GM23338 (cell line): ENCODE results near the gene LIPA. TPM values are rescaled to one million over a fixed set of nuclear protein-coding genes. Genes with fewer than 3 reads are reported as not detected.

ENCODE experiments used
- ATAC-seq: fragments of 200-7000 bp; cut with Tn5 transposase; 3 replicates; pipeline ENCODE4 v1.9.1; 2020
- DNase-seq: peaks from one replicate; pipeline ENCODE4 v3.0.0-alpha.2; 2015; ENCODE audit warnings: low spot score
- H2AFZ ChIP-seq: fragments of 200-600 bp; sonication (generic); 2 replicates; pipeline ENCODE4 v1.8.0; 2016; ENCODE audit warnings: antibody characterized with exemption, mild to moderate bottlenecking, moderate library complexity
- H3F3A ChIP-seq: fragments of 200-600 bp; sonication (generic); replicated peaks from 2 replicates; pipeline ENCODE4 v1.8.0; 2017; ENCODE audit warnings: antibody characterized with exemption, mixed run types, low read depth
- H3K27ac ChIP-seq: fragments of 200-600 bp; sonication (generic); 2 replicates; pipeline ENCODE4 v1.6.1; 2016; ENCODE audit warnings: low read depth
- H3K27me3 ChIP-seq: fragments of 200-600 bp; sonication (generic); 2 replicates; pipeline ENCODE4 v1.8.0; 2016; ENCODE audit warnings: mild to moderate bottlenecking, mixed run types, moderate library complexity; ENCODE audit not compliant: insufficient read depth
- H3K36me3 ChIP-seq: fragments of 200-600 bp; sonication (generic); 2 replicates; pipeline ENCODE4 v1.8.0; 2016; ENCODE audit warnings: mild to moderate bottlenecking; ENCODE audit not compliant: insufficient read depth
- H3K4me1 ChIP-seq: fragments of 200-600 bp; sonication (generic); 2 replicates; pipeline ENCODE4 v1.8.0; 2016; ENCODE audit warnings: mild to moderate bottlenecking, moderate library complexity; ENCODE audit not compliant: insufficient read depth
- H3K4me2 ChIP-seq: fragments of 200-600 bp; sonication (generic); 2 replicates; pipeline ENCODE4 v1.7.1; 2017; ENCODE audit warnings: mixed run types
- H3K4me3 ChIP-seq: fragments of 200-600 bp; sonication (generic); 2 replicates; pipeline ENCODE4 v1.6.1; 2016; ENCODE audit warnings: mixed run types
- H3K79me2 ChIP-seq: fragments of 200-600 bp; sonication (generic); replicated peaks from 2 replicates; pipeline ENCODE4 v1.8.0; 2017; ENCODE audit warnings: mild to moderate bottlenecking; ENCODE audit not compliant: insufficient read depth
- H3K9me2 ChIP-seq: fragments of 200-600 bp; sonication (generic); 2 replicates; pipeline ENCODE4 v1.8.0; 2017; ENCODE audit not compliant: insufficient read depth
- H4K20me1 ChIP-seq: fragments of 200-600 bp; sonication (generic); replicated peaks from 2 replicates; pipeline ENCODE4 v1.8.0; 2017; ENCODE audit warnings: mild to moderate bottlenecking; ENCODE audit not compliant: insufficient read depth
- H3K27ac Mint-ChIP-seq: 2 replicates; pipeline ENCODE4 v1.8.0; 2020; ENCODE audit warnings: inconsistent platforms, mild to moderate bottlenecking, moderate library complexity, mixed read lengths
- H3K27me3 Mint-ChIP-seq: 3 replicates; pipeline ENCODE4 v1.8.0; 2022; ENCODE audit warnings: low read depth, mild to moderate bottlenecking, moderate library complexity, mixed read lengths, inconsistent platforms; ENCODE audit not compliant: insufficient read depth, poor library complexity
- H3K36me3 Mint-ChIP-seq: 3 replicates; pipeline ENCODE4 v1.8.0; 2021; ENCODE audit warnings: low read depth, mild to moderate bottlenecking, inconsistent platforms, moderate library complexity, mixed read lengths
- H3K4me1 Mint-ChIP-seq: 3 replicates; pipeline ENCODE4 v1.8.0; 2020; ENCODE audit warnings: mild to moderate bottlenecking, inconsistent platforms, mixed read lengths
- H3K4me3 Mint-ChIP-seq: 3 replicates; pipeline ENCODE4 v1.8.0; 2021; ENCODE audit warnings: moderate library complexity, mild to moderate bottlenecking, inconsistent platforms, mixed read lengths
- H3K9me3 Mint-ChIP-seq: 3 replicates; pipeline ENCODE4 v1.8.0; 2020; ENCODE audit warnings: moderate library complexity, mild to moderate bottlenecking, inconsistent platforms, mixed read lengths
- EZH2phosphoT487 ChIP-seq: fragments of 200-600 bp; sonication (generic); IDR thresholded peaks from one replicate; pipeline ENCODE4 v1.8.1; 2018; ENCODE audit warnings: antibody characterized with exemption; ENCODE audit not compliant: unreplicated experiment
- POLR2AphosphoS5 ChIP-seq: IDR thresholded peaks from 2 replicates; pipeline ENCODE4 v1.6.1; 2016; ENCODE audit warnings: antibody characterized with exemption, low read depth
- STAT1 ChIP-seq: IDR thresholded peaks from one replicate; pipeline ENCODE4 v1.6.1; 2016; ENCODE audit warnings: antibody characterized with exemption; ENCODE audit not compliant: unreplicated experiment
- polyA plus RNA-seq: library from polyadenylated mRNA; unstranded; fragments of >200 nt; fragmentation: Nextera tagmentation; extraction: Ambion mirVana; gene quantifications from 2 replicates; pipeline ENCODE4 v1.2.1, GENCODE V29; 2016
- total RNA-seq: library from RNA; depleted of rRNA; stranded (reverse); fragments of >200 nt; shearing (Covaris generic); gene quantifications from 2 replicates; pipeline ENCODE4 v1.2.3, GENCODE V29; 2014
- TF ChIP-seq, protein P1 (sequence below), 2 experiments: fragments of 200-600 bp in 1 of 2; sonication (generic) in 1 of 2; conservative IDR thresholded peaks; 2 replicates each; pipeline versions ENCODE4 v1.5.1 to v1.6.1; 2016 to 2017; ENCODE audit warnings: antibody characterized with exemption in 2 of 2, low read depth in 2 of 2, mild to moderate bottlenecking in 2 of 2, moderate library complexity in 1 of 2
- TF ChIP-seq, protein P2 (sequence below): IDR thresholded peaks from one replicate; pipeline ENCODE4 v1.6.1; 2018; ENCODE audit warnings: antibody characterized with exemption; ENCODE audit not compliant: unreplicated experiment

The LIPA gene
- total and polyA plus RNA-seq, 2 experiments from 2014 or later = 37.8 to 86.3 TPM

DNA sequence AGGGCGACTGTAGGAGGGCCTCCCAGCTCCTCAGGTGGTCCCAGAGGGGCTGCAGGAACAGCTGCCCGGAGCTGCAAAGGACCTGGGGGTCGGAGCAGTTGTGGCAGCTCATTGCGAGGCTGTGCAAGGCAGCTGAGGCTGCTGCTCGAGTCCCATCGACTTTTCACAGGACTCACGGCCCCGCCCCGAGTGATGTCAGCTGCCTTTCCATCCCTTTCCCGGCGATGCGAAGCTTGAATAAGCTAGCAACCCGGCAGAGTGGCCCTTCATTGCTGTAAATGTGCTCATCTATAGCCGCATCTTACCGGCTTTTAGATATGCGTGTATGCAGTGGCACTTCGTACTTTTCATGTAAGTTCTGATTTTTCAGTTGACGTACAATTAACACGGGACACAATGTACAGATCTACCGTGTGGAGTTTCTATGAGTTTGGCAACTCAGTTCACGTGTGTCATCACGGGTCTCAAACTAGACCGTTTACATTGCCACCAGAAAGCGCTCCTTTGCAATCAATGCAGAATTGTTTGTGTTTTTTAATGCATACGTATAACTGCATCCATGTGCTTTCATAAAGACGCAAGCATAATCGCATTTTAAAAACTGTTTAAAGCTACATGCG lies 44.3 kb downstream of the LIPA start, which contains the start of gene CH25H (continued):
- TF ChIP-seq EZH2phosphoT487 = no peak
- TF ChIP-seq POLR2AphosphoS5 = peak; percentile 40; the same call in 1 of the 2 replicates
- no peak for TF ChIP-seq STAT1
- TF ChIP-seq, protein P1, sequence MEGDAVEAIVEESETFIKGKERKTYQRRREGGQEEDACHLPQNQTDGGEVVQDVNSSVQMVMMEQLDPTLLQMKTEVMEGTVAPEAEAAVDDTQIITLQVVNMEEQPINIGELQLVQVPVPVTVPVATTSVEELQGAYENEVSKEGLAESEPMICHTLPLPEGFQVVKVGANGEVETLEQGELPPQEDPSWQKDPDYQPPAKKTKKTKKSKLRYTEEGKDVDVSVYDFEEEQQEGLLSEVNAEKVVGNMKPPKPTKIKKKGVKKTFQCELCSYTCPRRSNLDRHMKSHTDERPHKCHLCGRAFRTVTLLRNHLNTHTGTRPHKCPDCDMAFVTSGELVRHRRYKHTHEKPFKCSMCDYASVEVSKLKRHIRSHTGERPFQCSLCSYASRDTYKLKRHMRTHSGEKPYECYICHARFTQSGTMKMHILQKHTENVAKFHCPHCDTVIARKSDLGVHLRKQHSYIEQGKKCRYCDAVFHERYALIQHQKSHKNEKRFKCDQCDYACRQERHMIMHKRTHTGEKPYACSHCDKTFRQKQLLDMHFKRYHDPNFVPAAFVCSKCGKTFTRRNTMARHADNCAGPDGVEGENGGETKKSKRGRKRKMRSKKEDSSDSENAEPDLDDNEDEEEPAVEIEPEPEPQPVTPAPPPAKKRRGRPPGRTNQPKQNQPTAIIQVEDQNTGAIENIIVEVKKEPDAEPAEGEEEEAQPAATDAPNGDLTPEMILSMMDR (conservative IDR thresholded peaks at IDR 0.05; ENCODE audit: low read depth in 2 of 2) = no peak
- TF ChIP-seq, protein P2, sequence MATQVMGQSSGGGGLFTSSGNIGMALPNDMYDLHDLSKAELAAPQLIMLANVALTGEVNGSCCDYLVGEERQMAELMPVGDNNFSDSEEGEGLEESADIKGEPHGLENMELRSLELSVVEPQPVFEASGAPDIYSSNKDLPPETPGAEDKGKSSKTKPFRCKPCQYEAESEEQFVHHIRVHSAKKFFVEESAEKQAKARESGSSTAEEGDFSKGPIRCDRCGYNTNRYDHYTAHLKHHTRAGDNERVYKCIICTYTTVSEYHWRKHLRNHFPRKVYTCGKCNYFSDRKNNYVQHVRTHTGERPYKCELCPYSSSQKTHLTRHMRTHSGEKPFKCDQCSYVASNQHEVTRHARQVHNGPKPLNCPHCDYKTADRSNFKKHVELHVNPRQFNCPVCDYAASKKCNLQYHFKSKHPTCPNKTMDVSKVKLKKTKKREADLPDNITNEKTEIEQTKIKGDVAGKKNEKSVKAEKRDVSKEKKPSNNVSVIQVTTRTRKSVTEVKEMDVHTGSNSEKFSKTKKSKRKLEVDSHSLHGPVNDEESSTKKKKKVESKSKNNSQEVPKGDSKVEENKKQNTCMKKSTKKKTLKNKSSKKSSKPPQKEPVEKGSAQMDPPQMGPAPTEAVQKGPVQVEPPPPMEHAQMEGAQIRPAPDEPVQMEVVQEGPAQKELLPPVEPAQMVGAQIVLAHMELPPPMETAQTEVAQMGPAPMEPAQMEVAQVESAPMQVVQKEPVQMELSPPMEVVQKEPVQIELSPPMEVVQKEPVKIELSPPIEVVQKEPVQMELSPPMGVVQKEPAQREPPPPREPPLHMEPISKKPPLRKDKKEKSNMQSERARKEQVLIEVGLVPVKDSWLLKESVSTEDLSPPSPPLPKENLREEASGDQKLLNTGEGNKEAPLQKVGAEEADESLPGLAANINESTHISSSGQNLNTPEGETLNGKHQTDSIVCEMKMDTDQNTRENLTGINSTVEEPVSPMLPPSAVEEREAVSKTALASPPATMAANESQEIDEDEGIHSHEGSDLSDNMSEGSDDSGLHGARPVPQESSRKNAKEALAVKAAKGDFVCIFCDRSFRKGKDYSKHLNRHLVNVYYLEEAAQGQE = no peak

DNA sequence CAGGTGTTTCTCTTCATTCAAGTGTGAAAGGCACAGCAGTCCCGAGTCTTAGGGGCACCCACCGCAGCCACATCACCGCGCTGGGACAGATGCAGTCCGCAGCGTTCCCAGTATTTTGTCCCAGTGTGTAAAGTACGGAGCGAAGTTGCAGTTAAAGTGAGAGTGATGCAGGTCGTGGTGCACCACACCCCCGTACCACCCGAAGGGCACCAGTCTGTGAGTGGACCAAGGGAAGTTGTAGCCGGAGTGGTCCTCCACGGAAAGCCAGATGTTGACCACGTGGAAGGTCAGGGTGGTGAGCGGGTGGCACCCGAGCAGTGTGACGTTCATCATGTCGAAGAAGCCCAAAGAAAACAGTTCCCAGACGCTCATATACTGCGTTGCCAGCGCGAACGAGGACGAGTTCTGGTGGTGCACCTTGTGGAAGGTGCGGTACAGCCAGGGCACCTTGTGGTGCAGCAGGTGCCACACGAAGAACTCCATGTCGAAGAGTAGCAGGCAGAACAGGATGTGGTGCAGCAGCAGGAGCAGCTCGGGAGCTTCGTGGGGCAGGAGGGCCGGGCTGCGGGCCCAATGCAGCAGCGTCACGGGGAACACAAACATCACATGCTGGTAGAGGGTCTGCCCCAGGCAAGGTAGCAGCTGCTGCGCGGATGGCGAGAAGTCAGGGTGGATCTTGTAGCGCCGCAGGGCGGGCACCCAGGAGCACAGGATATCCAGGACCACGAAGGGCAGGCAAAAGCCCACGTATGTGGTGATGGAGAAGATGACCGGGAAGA lies 45.0 kb downstream of the LIPA start:
- H3K4me3 Mint-ChIP-seq = peak overlapping the region; percentile 74
- H4K20me1 ChIP-seq = no peaks in the 10 kb centered on the region
- peak overlapping the region; percentile 99 for H3K4me2 ChIP-seq
- peaks cover 68% of the 10 kb centered on the region for H3K27me3 ChIP-seq
- 0 out of 2 replicates have a peak, but pooled peaks cover 7% of the 10 kb centered on the region for H3F3A ChIP-seq
- H3K4me1 Mint-ChIP-seq = peaks cover 16% of the 10 kb centered on the region
- peaks cover 45% of the 10 kb centered on the region for H3K27me3 Mint-ChIP-seq
- DNase-seq (peak; percentile 54), ATAC-seq (peak; percentile 47)
- H3K9me3 Mint-ChIP-seq = no peaks in the 10 kb centered on the region; the same call in 2 of the 3 replicates
- H2AFZ ChIP-seq = peak overlapping the region; percentile 99
- H3K36me3 Mint-ChIP-seq = no peaks in the 10 kb centered on the region
- no peaks in the 10 kb centered on the region for H3K36me3 ChIP-seq
- no peak for TF ChIP-seq EZH2phosphoT487
- TF ChIP-seq, protein P1 (conservative IDR thresholded peaks at IDR 0.05; ENCODE audit: low read depth in 2 of 2) = 0 out of 4 replicates have a peak, but pooled peaks of 1 of the 2 experiments have one; percentile 15
- no peak overlapping the region for H3K27ac Mint-ChIP-seq
- H3K9me2 ChIP-seq = no peaks in the 10 kb centered on the region
- peaks cover 30% of the 10 kb centered on the region for H3K4me1 ChIP-seq
- H3K27ac ChIP-seq = no peak overlapping the region
- H3K79me2 ChIP-seq = no peaks in the 10 kb centered on the region
- peak overlapping the region; percentile 74 for H3K4me3 ChIP-seq
